Body of pancreas (tissue), 4 donors: ENCODE measurements around the gene RSAD2.

Source experiments
- POLR2A ChIP-seq, 3 donors: fragments of 450-650 bp; IDR thresholded peaks; one replicate each; pipeline ENCODE4 v1.6.1; 2016; ENCODE audit warnings: antibody characterized with exemption in 3 of 3, mild to moderate bottlenecking in 2 of 3
- TF ChIP-seq, protein P1 (sequence below), 7 experiments: fragments of 450-650 bp in 4 of 7; fragments of 200-600 bp in 3 of 7; sonication (generic) in 3 of 7; IDR thresholded peaks; one replicate each; pipeline ENCODE4 v1.5.1; 2016 to 2019; ENCODE audit warnings: antibody characterized with exemption in 7 of 7

DNA sequence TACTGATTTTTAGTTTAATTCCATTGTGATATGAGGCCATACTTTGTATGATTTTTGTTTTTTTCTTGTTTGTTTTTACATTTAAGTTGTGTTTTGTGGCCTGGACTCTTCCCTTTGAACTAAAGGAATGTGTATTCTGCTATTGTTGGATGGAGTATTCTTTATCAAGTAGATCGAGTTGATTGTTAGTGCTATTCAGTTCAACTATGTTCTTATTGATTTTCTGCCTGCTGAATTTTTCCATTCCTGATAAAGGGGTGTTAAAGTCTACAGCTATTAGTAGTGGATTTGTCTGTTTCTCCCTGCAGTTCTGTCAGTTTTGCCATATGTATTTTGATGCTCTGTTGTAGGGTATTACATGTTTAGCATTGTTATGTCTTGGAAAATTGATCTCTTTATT is 54.2 kb downstream of the RSAD2 start:
- TF ChIP-seq, protein P1, sequence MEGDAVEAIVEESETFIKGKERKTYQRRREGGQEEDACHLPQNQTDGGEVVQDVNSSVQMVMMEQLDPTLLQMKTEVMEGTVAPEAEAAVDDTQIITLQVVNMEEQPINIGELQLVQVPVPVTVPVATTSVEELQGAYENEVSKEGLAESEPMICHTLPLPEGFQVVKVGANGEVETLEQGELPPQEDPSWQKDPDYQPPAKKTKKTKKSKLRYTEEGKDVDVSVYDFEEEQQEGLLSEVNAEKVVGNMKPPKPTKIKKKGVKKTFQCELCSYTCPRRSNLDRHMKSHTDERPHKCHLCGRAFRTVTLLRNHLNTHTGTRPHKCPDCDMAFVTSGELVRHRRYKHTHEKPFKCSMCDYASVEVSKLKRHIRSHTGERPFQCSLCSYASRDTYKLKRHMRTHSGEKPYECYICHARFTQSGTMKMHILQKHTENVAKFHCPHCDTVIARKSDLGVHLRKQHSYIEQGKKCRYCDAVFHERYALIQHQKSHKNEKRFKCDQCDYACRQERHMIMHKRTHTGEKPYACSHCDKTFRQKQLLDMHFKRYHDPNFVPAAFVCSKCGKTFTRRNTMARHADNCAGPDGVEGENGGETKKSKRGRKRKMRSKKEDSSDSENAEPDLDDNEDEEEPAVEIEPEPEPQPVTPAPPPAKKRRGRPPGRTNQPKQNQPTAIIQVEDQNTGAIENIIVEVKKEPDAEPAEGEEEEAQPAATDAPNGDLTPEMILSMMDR (IDR thresholded peaks at IDR 0.05): no peak
- TF ChIP-seq POLR2A (IDR thresholded peaks at IDR 0.05): no peak
